Muscle layer of duodenum (tissue), 2 donors: Measurements from ENCODE around the gene ZNF837.

Experiments
- H3K27ac ChIP-seq: one replicate; pipeline ENCODE4 v1.7.0; 2013; ENCODE audit warnings: mild to moderate bottlenecking, low read length
- H3K27me3 ChIP-seq: one replicate; pipeline ENCODE4 v1.7.0; 2013; ENCODE audit warnings: low read depth, mild to moderate bottlenecking, control low read depth, low read length
- H3K36me3 ChIP-seq, 2 donors: one replicate each; pipeline ENCODE4 v1.7.0; 2013; ENCODE audit warnings: low read length in 2 of 2, control low read depth in 1 of 2, mild to moderate bottlenecking in 1 of 2; ENCODE audit not compliant: insufficient read depth in 2 of 2, control insufficient read depth in 1 of 2
- H3K4me1 ChIP-seq, 2 donors: one replicate each; pipeline ENCODE4 v1.7.0; 2013; ENCODE audit warnings: low read length in 2 of 2, mild to moderate bottlenecking in 2 of 2, control low read depth in 1 of 2, moderate library complexity in 1 of 2; ENCODE audit not compliant: insufficient read depth in 2 of 2, control insufficient read depth in 1 of 2
- H3K4me3 ChIP-seq, 2 donors: one replicate each; pipeline ENCODE4 v1.7.0; 2013; ENCODE audit warnings: low read length in 2 of 2, low read depth in 1 of 2, mild to moderate bottlenecking in 1 of 2
- H3K9me3 ChIP-seq, 2 donors: one replicate each; pipeline ENCODE4 v1.7.0; 2013; ENCODE audit warnings: low read length in 2 of 2, control low read depth in 1 of 2, mild to moderate bottlenecking in 1 of 2; ENCODE audit not compliant: control insufficient read depth in 1 of 2
- donor health status: healthy.

The ZNF837 gene

GRCh38 chr19:58362272-58362994 is 18.4 kb downstream of the ZNF837 start, which contains the start of gene ZNF497:
ZNF497 (minus strand) TSS chr19:58362751; CDS start chr19:58357635, 5,116 bp downstream.
- Histone ChIP-seq H3K27ac (peak within 1 kb of the TSS; percentile 96), H3K9me3 (no peaks in the 10 kb centered on the region), H3K4me1 (peaks cover 0 to 9% of the 10 kb centered on the region in 2 donors), H3K27me3 (no peaks in the 10 kb centered on the region), H3K4me3 (peak within 1 kb of the TSS; percentile 86 to 88), H3K36me3 (peaks cover 0 to 8% of the 10 kb centered on the region in 2 donors)

GRCh38 chr19:58361900-58362271 is 18.9 kb downstream of the ZNF837 start:
- peak overlapping the region; percentile 86 to 88 for H3K4me3 ChIP-seq
- H3K27ac ChIP-seq, result peak overlapping the region; percentile 96
- no peaks in the 10 kb centered on the region for H3K9me3 ChIP-seq
- H3K36me3 ChIP-seq, result peaks cover 0 to 8% of the 10 kb centered on the region in 2 donors
- H3K4me1 ChIP-seq, result peaks cover 0 to 12% of the 10 kb centered on the region in 2 donors
- no peaks in the 10 kb centered on the region for H3K27me3 ChIP-seq

GRCh38 chr19:58357481-58358145 is 23.2 kb downstream of the ZNF837 start:
- Histone ChIP-seq H3K9me3 (no peaks in the 10 kb centered on the region), H3K4me3 (peak overlapping the region in 1 of 2 donors; percentile 58), H3K36me3 (no peaks in the 10 kb centered on the region), H3K4me1 (peaks cover 0 to 25% of the 10 kb centered on the region in 2 donors), H3K27me3 (peaks cover 9% of the 10 kb centered on the region), H3K27ac (no peak overlapping the region)

- H3K27ac ChIP-seq, result no peak overlapping the region
- H3K27me3 ChIP-seq, result peaks cover 14% of the 10 kb centered on the region
- peak overlapping the region in 1 of 2 donors; percentile 58 for H3K4me3 ChIP-seq
These were observed 23.9 kb downstream of the ZNF837 start for GRCh38 chr19:58356766-58357480.

GRCh38 chr19:58355908-58356765 is 24.7 kb downstream of the ZNF837 start:
- Histone ChIP-seq H3K4me1 (peaks cover 0 to 19% of the 10 kb centered on the region in 2 donors), H3K4me3 (peak overlapping the region in 1 of 2 donors; percentile 58), H3K27ac (no peak overlapping the region), H3K27me3 (peaks cover 14% of the 10 kb centered on the region), H3K9me3 (no peaks in the 10 kb centered on the region), H3K36me3 (no peaks in the 10 kb centered on the region)

More at GRCh38 chr19:58356766-58357480, 23.9 kb downstream of the ZNF837 start:
- Histone ChIP-seq H3K9me3 (no peaks in the 10 kb centered on the region), H3K36me3 (no peaks in the 10 kb centered on the region), H3K4me1 (peaks cover 0 to 25% of the 10 kb centered on the region in 2 donors)

- H3K4me3 ChIP-seq, result no peak overlapping the region
These were observed 25.5 kb downstream of the ZNF837 start for GRCh38 chr19:58355215-58355796.

GRCh38 chr19:58354478-58355030 is 26.3 kb downstream of the ZNF837 start:
- no peaks in the 10 kb centered on the region for H3K9me3 ChIP-seq
- no peak overlapping the region for H3K27ac ChIP-seq
- peaks cover 0 to 4% of the 10 kb centered on the region in 2 donors for H3K36me3 ChIP-seq
- peaks cover 0 to 30% of the 10 kb centered on the region in 2 donors for H3K4me1 ChIP-seq
- H3K4me3 ChIP-seq, result no peak overlapping the region
- H3K27me3 ChIP-seq, result peaks cover 14% of the 10 kb centered on the region

More at GRCh38 chr19:58355215-58355796, 25.5 kb downstream of the ZNF837 start:
- Histone ChIP-seq H3K36me3 (peaks cover 0 to 3% of the 10 kb centered on the region in 2 donors), H3K27me3 (peaks cover 14% of the 10 kb centered on the region), H3K9me3 (no peaks in the 10 kb centered on the region), H3K27ac (no peak overlapping the region), H3K4me1 (peaks cover 0 to 23% of the 10 kb centered on the region in 2 donors)

GRCh38 chr19:58353717-58354477 is 26.9 kb downstream of the ZNF837 start:
- Histone ChIP-seq H3K36me3 (peaks cover 0 to 4% of the 10 kb centered on the region in 2 donors), H3K27ac (no peak overlapping the region), H3K9me3 (no peaks in the 10 kb centered on the region), H3K4me3 (no peak overlapping the region), H3K27me3 (peaks cover 14% of the 10 kb centered on the region), H3K4me1 (peaks cover 0 to 30% of the 10 kb centered on the region in 2 donors)

- H3K27me3 ChIP-seq, result peaks cover 14% of the 10 kb centered on the region
These were observed 27.8 kb downstream of the ZNF837 start, which contains the start of gene A1BG for GRCh38 chr19:58352760-58353671. A1BG (minus strand) TSS chr19:58353492; CDS start chr19:58353437, 55 bp downstream.

More at GRCh38 chr19:58352760-58353671, 27.8 kb downstream of the ZNF837 start, which contains the start of gene A1BG:
- peaks cover 0 to 30% of the 10 kb centered on the region in 2 donors for H3K4me1 ChIP-seq
- H3K9me3 ChIP-seq, result no peaks in the 10 kb centered on the region
- H3K4me3 ChIP-seq, result no peak within 1 kb of the TSS
- no peak within 1 kb of the TSS for H3K27ac ChIP-seq
- peaks cover 0 to 4% of the 10 kb centered on the region in 2 donors for H3K36me3 ChIP-seq
